RPMI7951 (cell line): ENCODE data around the gene CX3CL1. TPM values are rescaled to one million over a fixed set of nuclear protein-coding genes. Genes with fewer than 3 reads are reported as not detected.

Experiments
- total RNA-seq: library from RNA; depleted of rRNA; stranded (reverse); fragments of >200 nt; shearing (Covaris generic); gene quantifications from 2 replicates; pipeline ENCODE4 v1.2.3, GENCODE V29; 2014; rRNA removed

The CX3CL1 gene
- total RNA-seq, 1 experiment from 2014 or later = 0.36 TPM

Other genes starting within 250 kb of the CX3CL1 start
- 88.5 and 119 TPM in 2 replicates for gene PSME3IP1, start 186.5 kb upstream of the CX3CL1 start, total RNA-seq
- 41.5 and 42.0 TPM in 2 replicates for gene RSPRY1, start 186.2 kb upstream of the CX3CL1 start, total RNA-seq
- 120 and 134 TPM in 2 replicates for gene ARL2BP, start 127.2 kb upstream of the CX3CL1 start, total RNA-seq
- 0.24 and 2.1 TPM in 2 replicates for gene PLLP, start 87.8 kb upstream of the CX3CL1 start, total RNA-seq
- not detected in 2 replicates for gene CCL22, start 13.7 kb upstream of the CX3CL1 start, total RNA-seq
- not detected in 2 replicates for gene CCL17, start 32.3 kb downstream of the CX3CL1 start, total RNA-seq
- gene CIAPIN1, start 74.9 kb downstream of the CX3CL1 start, total RNA-seq = 68.0 and 68.9 TPM in 2 replicates
- gene COQ9, start 75.0 kb downstream of the CX3CL1 start, total RNA-seq = 51.3 and 56.6 TPM in 2 replicates
- 171 and 186 TPM in 2 replicates for gene POLR2C, start 90.2 kb downstream of the CX3CL1 start, total RNA-seq
- 16.4 and 17.9 TPM in 2 replicates for gene DOK4, start 114.0 kb downstream of the CX3CL1 start, total RNA-seq
- 11.3 and 13.3 TPM in 2 replicates for gene CCDC102A, start 164.1 kb downstream of the CX3CL1 start, total RNA-seq
- 0.24 TPM in 1 of 2 replicates, not detected in the other for gene ADGRG5, start 170.2 kb downstream of the CX3CL1 start, total RNA-seq